CD14-positive monocyte (primary cell): ENCODE results near the gene GH2. TPM values are rescaled to one million over a fixed set of nuclear protein-coding genes. Genes with fewer than 3 reads are reported as not detected.
A peak's percentile ranks its signal among the peaks of the same experiment; 100 is the strongest.

Source experiments
- DNase-seq, 3 donors: peaks; one replicate each; pipeline ENCODE4 v3.0.0-alpha.2; 2011 to 2022
- H2AFZ ChIP-seq: 2 replicates; pipeline ENCODE4 v1.6.0; 2012; ENCODE audit warnings: mild to moderate bottlenecking, low read depth, low read length, inconsistent platforms; ENCODE audit not compliant: insufficient read depth, poor library complexity, severe bottlenecking
- H3K27ac ChIP-seq, 2 donors: 1 replicate in 1 of 2; 2 replicates in 1 of 2; pipeline ENCODE4 v1.5.1; 2012 to 2013; ENCODE audit warnings: low read length in 2 of 2, control low read depth in 1 of 2, inconsistent platforms in 1 of 2, low read depth in 1 of 2, mild to moderate bottlenecking in 1 of 2
- H3K27me3 ChIP-seq, 2 donors: one replicate each; pipeline versions ENCODE4 v1.6.0 to v1.6.1; 2011 to 2013; ENCODE audit warnings: low read length in 2 of 2; ENCODE audit not compliant: control insufficient read depth in 2 of 2, insufficient read depth in 2 of 2
- H3K36me3 ChIP-seq, 2 donors: replicated peaks in 1 of 2; 1 replicate in 1 of 2; 2 replicates in 1 of 2; pipeline versions ENCODE4 v1.5.1 to v1.6.1; 2012 to 2013; ENCODE audit warnings: low read length in 2 of 2, control low read depth in 1 of 2, inconsistent platforms in 1 of 2, mild to moderate bottlenecking in 1 of 2; ENCODE audit not compliant: insufficient read depth in 2 of 2, control insufficient read depth in 1 of 2
- H3K4me1 ChIP-seq, 2 donors: 1 replicate in 1 of 2; 2 replicates in 1 of 2; pipeline versions ENCODE4 v1.5.1 to v1.6.1; 2012 to 2013; ENCODE audit warnings: low read length in 2 of 2, control low read depth in 1 of 2, inconsistent platforms in 1 of 2, mild to moderate bottlenecking in 1 of 2, moderate library complexity in 1 of 2; ENCODE audit not compliant: insufficient read depth in 2 of 2, control insufficient read depth in 1 of 2
- H3K4me2 ChIP-seq: replicated peaks from 2 replicates; pipeline ENCODE3; 2012; ENCODE audit warnings: low read length, moderate library complexity, mild to moderate bottlenecking; ENCODE audit not compliant: poor library complexity, severe bottlenecking; ENCODE audit errors: extremely low read depth
- H3K4me3 ChIP-seq, 3 experiments: fragments of 200-600 bp in 1 of 3; sonication (generic) in 1 of 3; replicated peaks in 1 of 3; 1 replicate in 2 of 3; 2 replicates in 1 of 3; pipeline ENCODE4 v1.5.1; 2011 to 2013; ENCODE audit warnings: low read length in 3 of 3, mild to moderate bottlenecking in 3 of 3, control low read depth in 2 of 3, low read depth in 2 of 3, inconsistent platforms in 1 of 3, moderate library complexity in 1 of 3
- H3K79me2 ChIP-seq: 2 replicates; pipeline ENCODE4 v1.6.0; 2012; ENCODE audit warnings: mild to moderate bottlenecking, control low read depth, inconsistent platforms, low read length, moderate library complexity; ENCODE audit not compliant: insufficient read depth
- H3K9ac ChIP-seq: 2 replicates; pipeline ENCODE4 v1.6.0; 2017; ENCODE audit warnings: low read length, mild to moderate bottlenecking; ENCODE audit not compliant: insufficient read depth, poor library complexity, severe bottlenecking
- H3K9me3 ChIP-seq, 2 donors: replicated peaks in 1 of 2; 1 replicate in 1 of 2; 2 replicates in 1 of 2; pipeline versions ENCODE4 v1.5.1 to v1.6.1; 2012 to 2013; ENCODE audit warnings: low read length in 2 of 2, control low read depth in 1 of 2; ENCODE audit not compliant: control insufficient read depth in 1 of 2, insufficient read depth in 1 of 2
- H4K20me1 ChIP-seq: 2 replicates; pipeline ENCODE4 v1.6.0; 2012; ENCODE audit warnings: mild to moderate bottlenecking, low read length, control low read depth, moderate library complexity; ENCODE audit not compliant: insufficient read depth
- H3K27ac Mint-ChIP-seq, 7 donors: one replicate each; pipeline ENCODE4 v1.8.0; 2020; ENCODE audit warnings: mild to moderate bottlenecking in 7 of 7, mixed read lengths in 7 of 7, moderate library complexity in 6 of 7, inconsistent platforms in 2 of 7
- H3K27me3 Mint-ChIP-seq, 3 donors: one replicate each; pipeline ENCODE4 v1.8.0; 2021 to 2022; ENCODE audit warnings: low read depth in 3 of 3, mild to moderate bottlenecking in 3 of 3, mixed read lengths in 3 of 3, moderate library complexity in 3 of 3, inconsistent platforms in 1 of 3
- H3K36me3 Mint-ChIP-seq, 2 donors: one replicate each; pipeline ENCODE4 v1.8.0; 2020; ENCODE audit warnings: mixed read lengths in 2 of 2, inconsistent platforms in 1 of 2, mild to moderate bottlenecking in 1 of 2
- H3K4me1 Mint-ChIP-seq: one replicate; pipeline ENCODE4 v1.8.0; 2020; ENCODE audit warnings: mild to moderate bottlenecking, mixed read lengths
- H3K4me3 Mint-ChIP-seq, 2 donors: one replicate each; pipeline ENCODE4 v1.8.0; 2020; ENCODE audit warnings: mild to moderate bottlenecking in 2 of 2, mixed read lengths in 2 of 2, moderate library complexity in 1 of 2
- H3K9me3 Mint-ChIP-seq, 7 donors: one replicate each; pipeline ENCODE4 v1.8.0; 2020 to 2022; ENCODE audit warnings: mixed read lengths in 7 of 7, mild to moderate bottlenecking in 6 of 7, moderate library complexity in 6 of 7, inconsistent platforms in 2 of 7
- WGBS: methylation state at CpG from one replicate; pipeline ENCODE4 v1.1.5; 2013; ENCODE audit warnings: missing lambda C conversion rate; ENCODE audit not compliant: insufficient coverage; 5-methylcytosine and 5-hydroxymethylcytosine counted together
- intact Hi-C, 2 donors: fragments of 100-400 bp; cut with micrococcal nuclease; formaldehyde crosslinking; loops; one replicate each; pipeline versions ENCODE4 v1.15.0 to v1.15.1; 2023
- polyA plus RNA-seq, 3 donors: library from polyadenylated mRNA; depleted of rRNA in 1 of 3; unstranded in 2 of 3; stranded (reverse) in 1 of 3; fragments of 300-500 nt in 2 of 3; fragments of >200 nt in 1 of 3; fragmentation: Illumina TruSeq in 2 of 3; gene quantifications; 1 replicate in 2 of 3; 2 replicates in 1 of 3; pipeline ENCODE4 v1.2.3, GENCODE V29; 2012 to 2021
- TF ChIP-seq, protein P1 (sequence below): fragments of 200-600 bp; IDR thresholded peaks from one replicate; pipeline ENCODE4 v1.8.0; 2022; ENCODE audit warnings: antibody characterized with exemption, mild to moderate bottlenecking

The GH2 gene
- polyA plus RNA-seq, 3 donors, result not detected

DNA sequence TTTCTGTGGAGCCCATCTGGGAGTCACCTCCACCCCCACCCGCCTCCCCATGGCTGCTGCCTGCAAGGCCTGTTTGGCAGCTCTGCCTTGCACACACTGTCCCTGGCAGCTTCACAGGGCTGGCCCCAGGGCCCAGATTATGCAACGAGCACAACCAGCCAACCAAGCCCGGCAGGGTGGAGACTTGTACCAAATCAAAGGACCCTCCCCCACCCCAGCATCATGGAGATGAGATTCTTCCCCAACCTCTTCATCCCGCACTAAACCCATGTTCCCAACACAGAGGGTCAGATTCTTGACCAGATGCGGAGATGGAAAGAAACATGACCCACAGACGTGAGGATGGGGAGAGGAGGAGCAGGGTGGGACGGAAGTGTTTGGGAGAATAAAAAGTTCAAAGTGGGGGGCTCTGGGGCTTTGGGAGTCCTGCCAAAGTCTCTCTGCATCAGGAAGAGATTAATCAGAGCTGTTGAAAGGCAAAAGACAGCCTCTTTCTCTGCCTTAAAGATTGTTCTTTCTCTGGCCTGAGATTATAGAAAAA, 43.0 kb downstream of the GH2 start:
- TF ChIP-seq, protein P1, sequence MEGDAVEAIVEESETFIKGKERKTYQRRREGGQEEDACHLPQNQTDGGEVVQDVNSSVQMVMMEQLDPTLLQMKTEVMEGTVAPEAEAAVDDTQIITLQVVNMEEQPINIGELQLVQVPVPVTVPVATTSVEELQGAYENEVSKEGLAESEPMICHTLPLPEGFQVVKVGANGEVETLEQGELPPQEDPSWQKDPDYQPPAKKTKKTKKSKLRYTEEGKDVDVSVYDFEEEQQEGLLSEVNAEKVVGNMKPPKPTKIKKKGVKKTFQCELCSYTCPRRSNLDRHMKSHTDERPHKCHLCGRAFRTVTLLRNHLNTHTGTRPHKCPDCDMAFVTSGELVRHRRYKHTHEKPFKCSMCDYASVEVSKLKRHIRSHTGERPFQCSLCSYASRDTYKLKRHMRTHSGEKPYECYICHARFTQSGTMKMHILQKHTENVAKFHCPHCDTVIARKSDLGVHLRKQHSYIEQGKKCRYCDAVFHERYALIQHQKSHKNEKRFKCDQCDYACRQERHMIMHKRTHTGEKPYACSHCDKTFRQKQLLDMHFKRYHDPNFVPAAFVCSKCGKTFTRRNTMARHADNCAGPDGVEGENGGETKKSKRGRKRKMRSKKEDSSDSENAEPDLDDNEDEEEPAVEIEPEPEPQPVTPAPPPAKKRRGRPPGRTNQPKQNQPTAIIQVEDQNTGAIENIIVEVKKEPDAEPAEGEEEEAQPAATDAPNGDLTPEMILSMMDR, result no peak
- Histone ChIP-seq H3K79me2 (peaks cover 78% of the 10 kb centered on the region), H3K4me1 (peaks cover 44 to 54% of the 10 kb centered on the region in 2 donors), H3K36me3 (peaks cover 30 to 42% of the 10 kb centered on the region in 2 donors), H2AFZ (no peak overlapping the region), H3K27me3 (no peaks in the 10 kb centered on the region), H3K9me3 (no peaks in the 10 kb centered on the region), H3K9ac (peak overlapping the region; percentile 8), H3K4me3 (peak overlapping the region in 1 of 3 experiments; percentile 23), H3K4me2 (peak overlapping the region; percentile 12), H4K20me1 (peaks cover 84% of the 10 kb centered on the region), H3K27ac (peak overlapping the region in 1 of 2 donors; percentile 69)
- intact Hi-C loops, result no loop called here
- Mint-ChIP-seq H3K4me3 (no peak overlapping the region), H3K4me1 (peaks cover 51% of the 10 kb centered on the region), H3K27ac (peak overlapping the region in 4 of 7 donors; percentile 50 to 73 (median 70)), H3K36me3 (peaks cover 25 to 40% of the 10 kb centered on the region in 2 donors), H3K9me3 (no peaks in the 10 kb centered on the region), H3K27me3 (peaks cover 0 to 3% (median 1%) of the 10 kb centered on the region in 3 donors)
- no peak for DNase-seq
- 19% methylated on average over 4 of the region's 7 CpGs for WGBS

DNA sequence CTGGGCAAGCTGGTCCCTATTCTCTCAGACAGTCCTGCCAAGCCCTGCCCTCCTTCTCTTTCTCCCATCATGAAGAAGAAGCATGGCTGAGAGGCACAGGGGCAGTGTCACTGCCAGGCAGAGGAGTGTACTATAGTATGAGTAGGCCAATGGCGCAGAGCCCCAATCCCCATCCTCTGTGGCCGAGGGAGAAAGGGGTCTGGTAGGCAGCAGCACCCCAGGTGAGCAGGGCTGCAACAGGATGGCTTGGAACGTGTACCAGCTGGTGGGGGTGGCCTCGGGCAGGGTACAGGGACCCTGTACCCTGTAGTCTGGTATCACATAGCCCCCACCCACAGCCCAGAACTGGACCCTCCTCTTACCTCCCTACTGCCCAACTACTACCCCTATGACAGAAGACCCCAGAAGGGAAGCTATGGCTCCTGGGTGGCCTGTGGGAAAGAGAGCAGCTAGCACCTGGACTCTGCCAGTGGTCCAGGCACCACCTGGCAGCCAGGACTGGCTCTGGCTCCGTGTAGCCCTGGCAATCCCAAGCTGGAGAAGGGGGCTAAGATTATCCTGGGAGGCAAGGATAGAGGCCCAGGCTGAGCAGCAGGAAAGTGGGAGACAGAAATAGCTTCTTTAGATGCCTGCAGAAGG, 43.7 kb downstream of the GH2 start:
- Mint-ChIP-seq H3K27me3 (peaks cover 0 to 3% (median 1%) of the 10 kb centered on the region in 3 donors), H3K9me3 (no peaks in the 10 kb centered on the region), H3K4me3 (no peak overlapping the region), H3K27ac (peak overlapping the region in 4 of 7 donors; percentile 16 to 72 (median 38)), H3K36me3 (peaks cover 31 to 46% of the 10 kb centered on the region in 2 donors), H3K4me1 (peaks cover 45% of the 10 kb centered on the region)
- no peak for DNase-seq
- H4K20me1 ChIP-seq, result peaks cover 90% of the 10 kb centered on the region
- 86% methylated on average over 3 of the region's 5 CpGs for WGBS
- H3K4me3 ChIP-seq, result no peak overlapping the region
- no peak overlapping the region for H2AFZ ChIP-seq
- H3K9ac ChIP-seq, result peak overlapping the region; percentile 8
- TF ChIP-seq, protein P1, result no peak
- no peaks in the 10 kb centered on the region for H3K27me3 ChIP-seq
- peaks cover 41 to 48% of the 10 kb centered on the region in 2 donors for H3K4me1 ChIP-seq
- no peaks in the 10 kb centered on the region for H3K9me3 ChIP-seq
- intact Hi-C loops, result no loop called here
- no peak overlapping the region for H3K4me2 ChIP-seq
- peak overlapping the region in 1 of 2 donors; percentile 69 for H3K27ac ChIP-seq
- peaks cover 84% of the 10 kb centered on the region for H3K79me2 ChIP-seq
- H3K36me3 ChIP-seq, result peaks cover 36 to 48% of the 10 kb centered on the region in 2 donors
